GM19240 (cell line): ENCODE results near the gene PYCARD.
"Not testable (repeated sequence)": the region's sequence is repeated elsewhere in the genome, so short reads cannot be mapped to it uniquely, and the experiment has no call there.

Experiments used
- DNase-seq: peaks from one replicate; pipeline ENCODE4 v3.0.0; 2011; ENCODE audit warnings: low spot score; ENCODE audit not compliant: insufficient read length

Gene PYCARD

DNA sequence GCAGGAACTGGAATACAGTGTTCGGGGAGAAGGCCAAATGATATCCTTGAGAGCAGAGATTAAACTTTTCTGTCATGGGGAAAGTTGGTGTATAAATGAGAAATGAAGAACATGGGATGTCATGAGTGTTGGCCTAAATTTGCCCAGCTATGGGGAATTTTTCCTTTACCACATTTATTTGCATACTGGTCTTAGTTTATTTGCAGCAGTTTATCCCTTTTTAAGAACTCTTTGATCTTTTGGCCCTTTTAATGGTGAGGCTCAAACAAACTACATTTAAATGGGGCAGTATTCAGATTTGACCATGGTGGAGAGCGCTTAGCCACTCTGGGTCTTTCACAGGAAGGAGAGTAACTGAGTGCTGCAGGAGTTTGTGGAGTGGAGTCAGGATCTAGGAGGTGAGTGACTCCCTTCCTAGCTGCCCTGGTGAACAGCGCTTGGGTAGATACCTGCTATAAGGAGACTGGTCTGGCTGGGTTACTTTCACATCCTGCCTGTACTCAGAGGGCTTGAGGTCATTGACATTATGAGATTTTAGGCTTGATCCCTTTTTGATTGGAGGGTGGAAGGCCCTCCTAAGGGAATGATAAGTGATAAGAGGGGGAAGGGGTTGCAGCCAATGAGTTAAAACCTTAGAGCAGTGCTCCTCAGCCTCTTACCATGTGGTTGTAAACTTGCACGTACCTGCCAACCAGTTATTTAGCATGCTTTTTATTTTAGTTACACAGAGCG lies 10.7 kb downstream of the PYCARD start:
- DNase-seq, result no peak

- DNase-seq, result no peak
Observed at GRCh38 chr16:31190818-31191444, 11.6 kb downstream of the PYCARD start.

DNA sequence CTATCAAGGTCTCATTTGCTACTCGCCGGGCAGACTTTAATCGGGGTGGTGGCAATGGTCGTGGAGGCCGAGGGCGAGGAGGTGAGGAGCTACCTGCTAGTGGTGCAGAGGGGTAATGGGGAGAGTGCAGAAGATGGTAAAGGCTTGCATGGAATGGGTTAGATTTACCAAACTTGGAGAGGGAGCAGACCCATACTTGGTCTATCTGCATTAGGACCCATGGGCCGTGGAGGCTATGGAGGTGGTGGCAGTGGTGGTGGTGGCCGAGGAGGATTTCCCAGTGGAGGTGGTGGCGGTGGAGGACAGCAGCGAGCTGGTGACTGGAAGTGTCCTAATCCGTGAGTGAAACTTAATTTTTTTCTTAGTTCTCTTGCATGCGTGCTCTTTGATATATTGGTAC lies 12.5 kb downstream of the PYCARD start:
- no peak for DNase-seq

DNA sequence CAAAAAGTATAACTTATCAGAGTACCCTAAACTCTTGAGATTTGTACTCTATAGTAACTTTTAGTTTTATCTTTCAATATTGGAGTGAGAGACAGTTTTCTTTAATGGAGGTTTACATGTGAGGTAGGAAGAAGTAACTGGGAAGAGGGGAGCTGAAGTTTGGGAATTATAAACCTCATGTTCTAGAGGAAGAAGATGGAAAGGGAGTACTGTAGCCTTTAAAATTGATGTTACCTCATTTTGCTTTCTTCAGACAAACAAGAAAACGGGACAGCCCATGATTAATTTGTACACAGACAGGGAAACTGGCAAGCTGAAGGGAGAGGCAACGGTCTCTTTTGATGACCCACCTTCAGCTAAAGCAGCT lies 13.2 kb downstream of the PYCARD start:
- no peak for DNase-seq

- no peak for DNase-seq
Observed at GRCh38 chr16:31188450-31189411, 13.8 kb downstream of the PYCARD start.

- DNase-seq, result no peak
Observed at GRCh38 chr16:31187808-31188189, 14.8 kb downstream of the PYCARD start.

DNA sequence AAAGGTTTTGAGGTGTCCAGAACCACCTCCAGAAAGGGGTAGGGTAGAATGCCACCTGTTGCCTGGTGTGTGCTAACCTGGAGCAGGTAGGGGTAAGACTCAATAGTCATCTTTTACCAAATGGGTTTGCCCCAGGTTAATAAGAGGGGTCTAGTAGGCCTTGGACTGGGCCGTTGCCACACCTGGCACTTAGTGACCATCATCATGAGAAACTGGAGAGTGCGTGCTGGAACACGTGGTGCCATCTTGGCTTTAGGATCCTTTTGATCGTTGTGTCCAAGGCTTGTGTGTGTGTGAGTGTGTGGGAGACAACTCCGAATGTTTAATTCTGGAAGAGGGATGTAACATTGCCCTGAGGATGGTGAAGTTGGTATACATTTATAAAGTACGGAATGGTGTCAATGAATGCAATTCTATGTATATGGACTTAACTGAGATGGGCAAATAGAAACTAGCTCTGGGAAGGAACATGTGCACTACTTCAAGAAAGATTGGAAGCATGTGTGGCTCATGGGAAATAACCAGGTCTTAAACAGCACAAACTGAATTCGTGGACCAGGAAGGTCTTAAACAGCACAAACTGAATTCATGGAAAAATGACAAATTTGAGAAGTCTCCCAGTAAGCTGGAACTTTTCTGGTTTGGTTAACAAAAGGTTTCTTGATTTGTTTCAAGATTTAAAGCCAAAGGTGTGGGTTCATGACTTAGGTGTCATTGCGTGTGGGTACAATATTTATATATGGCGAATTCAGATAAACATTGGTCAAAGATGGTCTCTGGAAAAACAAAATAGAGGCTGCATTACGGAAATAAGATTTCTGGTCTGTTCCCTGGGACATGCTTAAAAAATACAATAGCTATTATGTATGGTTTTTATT lies 15.4 kb downstream of the PYCARD start:
- DNase-seq, result no peak

GRCh38 chr16:31186176-31186575 lies 16.4 kb downstream of the PYCARD start:
- DNase-seq, result no peak

DNA sequence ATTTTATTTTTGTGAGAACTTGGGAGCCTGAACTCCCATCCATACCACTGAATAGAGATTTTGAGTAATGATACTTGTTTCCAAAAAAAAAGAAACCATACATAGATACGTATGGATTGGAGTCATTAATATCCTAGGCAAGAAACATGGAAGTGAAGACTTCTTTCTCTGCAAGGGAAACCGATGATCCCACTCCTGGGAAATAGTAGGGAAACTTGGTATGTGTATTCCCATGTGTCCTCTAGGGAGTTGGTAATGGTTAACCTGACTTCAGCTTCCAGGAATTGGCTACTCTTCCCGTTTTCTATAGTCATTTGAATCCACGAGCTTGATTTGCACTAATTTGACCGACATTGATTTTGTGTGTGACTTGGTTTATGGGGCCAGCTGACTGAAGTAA lies 17.2 kb downstream of the PYCARD start:
- no peak for DNase-seq

- no peak for DNase-seq
Observed at GRCh38 chr16:31184888-31185287, 17.7 kb downstream of the PYCARD start.

DNA sequence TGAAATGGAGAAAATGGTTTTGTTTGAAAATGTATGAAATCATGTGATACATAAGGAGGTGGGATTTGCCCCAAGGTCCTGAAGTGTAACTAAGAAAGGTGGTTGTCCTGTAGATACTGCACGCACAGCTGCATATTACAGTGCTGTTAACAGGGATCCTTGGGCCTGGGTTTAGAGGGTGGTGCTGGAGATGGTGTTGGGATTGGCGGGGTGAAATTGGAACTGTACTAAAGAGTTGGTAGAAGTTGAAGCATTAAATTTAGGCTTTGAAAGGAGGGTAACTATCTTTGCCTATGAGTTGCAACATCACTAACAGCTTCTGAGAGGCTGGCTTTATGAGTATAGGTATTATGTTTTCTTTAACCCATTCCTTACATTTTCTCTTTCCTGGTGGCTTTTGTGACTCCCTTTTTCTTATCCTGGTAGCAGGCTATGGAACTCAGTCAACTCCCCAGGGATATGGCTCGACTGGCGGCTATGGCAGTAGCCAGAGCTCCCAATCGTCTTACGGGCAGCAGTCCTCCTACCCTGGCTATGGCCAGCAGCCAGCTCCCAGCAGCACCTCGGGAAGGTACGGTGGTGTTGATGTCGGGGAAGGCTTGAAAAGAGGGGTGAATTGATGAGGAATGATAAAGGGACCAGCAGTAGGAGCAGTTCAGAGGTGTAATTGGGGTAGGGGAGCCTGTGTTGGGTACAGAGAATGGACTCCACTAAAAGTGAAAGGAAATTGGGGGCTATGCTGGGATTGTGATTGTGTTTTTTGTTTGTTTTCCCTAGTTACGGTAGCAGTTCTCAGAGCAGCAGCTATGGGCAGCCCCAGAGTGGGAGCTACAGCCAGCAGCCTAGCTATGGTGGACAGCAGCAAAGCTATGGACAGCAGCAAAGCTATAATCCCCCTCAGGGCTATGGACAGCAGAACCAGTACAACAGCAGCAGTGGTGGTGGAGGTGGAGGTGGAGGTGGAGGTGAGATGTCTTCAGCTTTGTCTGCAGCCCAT lies 18.8 kb downstream of the PYCARD start:
- no peak for DNase-seq

GRCh38 chr16:31182391-31182790 lies 20.2 kb downstream of the PYCARD start:
- DNase-seq, result no peak

- DNase-seq, result no peak
Observed at GRCh38 chr16:31181102-31181830, 21.3 kb downstream of the PYCARD start.

- peak; percentile 81 for DNase-seq
Observed at GRCh38 chr16:31179747-31180459, 22.7 kb downstream of the PYCARD start, which contains the start of gene FUS. Gene FUS, plus strand, starts transcription at chr16:31180139. Its CDS starts 76 bp downstream, at chr16:31180215.

DNA sequence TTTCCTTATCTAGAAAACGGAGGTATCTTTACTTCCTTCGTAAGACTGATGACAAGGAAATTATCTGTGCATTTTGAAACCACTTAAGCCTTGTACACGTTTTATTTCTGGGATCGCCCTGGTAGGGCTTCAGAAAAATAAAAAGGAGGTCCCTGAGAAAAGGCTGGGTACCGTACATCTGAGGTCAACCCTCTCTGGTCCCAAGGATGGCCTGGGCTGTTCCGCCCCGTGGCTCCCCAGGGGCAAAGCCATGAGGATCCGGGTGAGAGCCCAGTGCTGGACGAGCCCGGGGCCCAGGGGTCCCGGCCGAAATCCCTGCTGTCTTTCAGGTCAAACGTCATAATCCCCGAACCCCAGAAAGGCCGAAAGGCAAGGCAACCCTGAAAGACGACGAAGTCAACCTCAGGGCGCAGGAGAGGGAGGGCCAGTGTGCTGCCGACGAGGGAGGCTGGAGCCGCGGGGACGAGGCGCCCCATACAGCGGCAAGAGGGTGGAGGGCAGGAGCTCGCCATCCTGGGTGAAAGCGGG lies 23.3 kb downstream of the PYCARD start:
- DNase-seq, result no peak

DNA sequence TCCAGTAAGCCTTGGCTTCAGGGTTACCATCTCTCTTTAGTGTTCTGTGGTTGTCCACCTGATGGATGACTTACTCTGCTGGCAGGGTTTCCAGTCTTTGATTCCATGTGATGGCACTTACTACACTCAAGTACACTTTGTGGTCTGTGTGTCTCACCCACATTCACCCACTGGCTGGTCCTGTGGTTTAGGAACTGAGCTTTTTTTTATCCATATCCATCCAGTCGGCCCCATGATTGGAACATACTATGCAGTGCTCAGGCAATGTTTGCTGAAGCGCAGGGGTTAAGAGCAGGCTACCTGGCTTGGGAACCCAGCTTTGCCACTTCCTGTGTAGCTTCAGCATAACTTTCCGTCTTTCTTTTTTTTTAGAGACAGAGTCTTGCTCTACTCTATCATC lies 25.4 kb downstream of the PYCARD start:
- no peak for DNase-seq

DNA sequence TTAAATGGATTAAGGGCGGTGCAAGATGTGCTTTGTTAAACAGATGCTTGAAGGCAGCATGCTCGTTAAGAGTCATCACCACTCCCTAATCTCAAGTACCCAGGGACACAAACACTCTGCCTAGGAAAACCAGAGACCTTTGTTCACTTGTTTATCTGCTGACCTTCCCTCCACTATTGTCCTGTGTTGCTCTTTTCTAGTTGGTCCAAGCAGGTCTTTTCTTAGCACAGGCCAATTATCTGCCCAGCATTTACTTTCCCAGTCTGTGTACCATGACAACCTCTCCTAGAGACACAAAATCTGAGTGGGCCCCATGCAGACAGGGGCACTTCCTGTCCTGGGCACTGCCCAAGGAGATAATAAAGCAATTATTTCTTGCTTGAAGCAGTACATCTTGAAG lies 32.5 kb downstream of the PYCARD start:
- DNase-seq, result not testable (repeated sequence)

DNA sequence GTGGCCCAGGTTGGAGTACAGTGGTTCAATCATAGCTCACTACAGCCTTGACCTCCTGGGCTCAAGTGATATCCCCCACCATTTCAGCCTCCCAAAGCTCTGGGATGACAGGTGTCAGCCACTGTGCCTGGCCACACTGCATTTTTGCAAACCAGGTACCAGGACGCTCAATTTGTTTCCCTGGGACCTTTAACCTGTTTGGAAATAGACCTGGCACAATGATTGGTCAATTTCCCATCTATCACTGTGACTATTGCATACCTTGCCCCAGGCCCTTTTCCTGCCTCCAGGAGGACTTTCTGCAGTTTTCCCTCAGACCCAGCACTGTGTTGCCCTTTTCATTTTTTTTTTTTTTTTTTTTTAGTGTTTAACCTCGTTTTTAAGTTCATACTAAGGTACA lies 33.7 kb downstream of the PYCARD start:
- DNase-seq, result no peak
